ENCODE measurements around the gene CACNB2.

Gene CACNB2

DNA sequence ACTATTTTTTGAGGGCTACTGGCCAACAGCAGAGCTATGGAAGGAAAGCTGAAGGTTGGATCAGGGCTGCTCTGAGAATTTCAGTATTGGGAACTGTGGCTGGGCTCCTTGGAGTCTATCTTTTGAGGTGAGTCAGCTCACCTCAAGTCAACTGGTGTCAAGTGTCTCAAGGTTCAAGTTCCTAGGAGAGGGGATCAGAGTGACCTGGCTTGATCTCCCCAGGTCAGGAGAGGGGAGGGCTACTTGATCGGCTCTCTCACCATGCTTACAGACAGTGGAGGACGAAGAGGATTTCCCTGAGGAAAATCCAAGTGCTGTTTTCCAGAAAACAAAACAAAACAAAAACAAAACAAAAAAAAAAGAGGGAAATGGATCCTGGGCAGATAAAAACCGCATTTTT is 132.8 kb downstream of the CACNB2 start:
- TF ChIP-seq, protein P1, sequence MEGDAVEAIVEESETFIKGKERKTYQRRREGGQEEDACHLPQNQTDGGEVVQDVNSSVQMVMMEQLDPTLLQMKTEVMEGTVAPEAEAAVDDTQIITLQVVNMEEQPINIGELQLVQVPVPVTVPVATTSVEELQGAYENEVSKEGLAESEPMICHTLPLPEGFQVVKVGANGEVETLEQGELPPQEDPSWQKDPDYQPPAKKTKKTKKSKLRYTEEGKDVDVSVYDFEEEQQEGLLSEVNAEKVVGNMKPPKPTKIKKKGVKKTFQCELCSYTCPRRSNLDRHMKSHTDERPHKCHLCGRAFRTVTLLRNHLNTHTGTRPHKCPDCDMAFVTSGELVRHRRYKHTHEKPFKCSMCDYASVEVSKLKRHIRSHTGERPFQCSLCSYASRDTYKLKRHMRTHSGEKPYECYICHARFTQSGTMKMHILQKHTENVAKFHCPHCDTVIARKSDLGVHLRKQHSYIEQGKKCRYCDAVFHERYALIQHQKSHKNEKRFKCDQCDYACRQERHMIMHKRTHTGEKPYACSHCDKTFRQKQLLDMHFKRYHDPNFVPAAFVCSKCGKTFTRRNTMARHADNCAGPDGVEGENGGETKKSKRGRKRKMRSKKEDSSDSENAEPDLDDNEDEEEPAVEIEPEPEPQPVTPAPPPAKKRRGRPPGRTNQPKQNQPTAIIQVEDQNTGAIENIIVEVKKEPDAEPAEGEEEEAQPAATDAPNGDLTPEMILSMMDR (conservative IDR thresholded peaks at IDR 0.05; ENCODE audit: low read depth, low read length), result no peak
- no peak for DNase-seq (ENCODE audit: low read depth)
- no peak overlapping the region for H3K4me3 ChIP-seq (ENCODE audit: low read depth, low read length)

DNA sequence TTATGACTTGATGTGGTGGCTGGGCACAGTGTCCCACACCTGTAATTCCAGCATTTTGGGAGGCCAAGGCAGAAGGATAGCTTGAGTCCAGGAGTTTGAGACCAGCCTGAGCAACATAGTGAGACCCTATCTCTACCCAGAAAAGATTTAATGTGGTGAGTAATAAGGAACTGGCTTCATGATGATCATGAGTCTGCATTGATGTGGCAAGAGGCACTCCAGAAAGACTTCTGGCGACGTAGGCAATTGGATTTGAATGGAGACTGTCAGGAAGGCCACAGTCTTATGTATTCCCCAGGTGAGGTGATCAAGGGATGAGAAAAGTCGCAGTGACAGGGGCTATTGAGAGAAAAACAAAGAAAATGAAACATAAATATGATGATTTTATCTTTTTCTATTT is 138.0 kb downstream of the CACNB2 start:
- H3K4me3 ChIP-seq (ENCODE audit: low read depth, low read length), result no peak overlapping the region
- TF ChIP-seq, protein P1 (conservative IDR thresholded peaks at IDR 0.05; ENCODE audit: low read depth, low read length), result no peak
- no peak for DNase-seq (ENCODE audit: low read depth)

DNA sequence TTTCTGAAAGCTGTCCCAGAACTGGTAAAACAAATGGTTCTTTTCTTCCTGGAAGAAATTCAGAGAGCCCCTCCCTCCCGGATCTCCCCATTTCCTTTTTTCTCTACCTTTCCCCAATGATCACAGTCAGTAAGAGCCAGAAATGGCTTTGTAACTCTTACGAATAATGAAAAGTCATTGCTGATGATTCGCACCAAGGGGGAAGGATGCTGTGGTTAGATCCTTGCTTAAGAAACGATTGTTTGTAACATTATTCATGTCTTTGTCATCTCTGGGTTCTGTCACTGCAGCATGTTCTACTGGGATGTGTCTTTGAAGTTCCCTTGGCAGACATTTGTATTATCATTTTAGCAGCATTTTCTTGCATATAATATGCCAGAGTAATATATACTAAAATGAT is 138.9 kb downstream of the CACNB2 start:
- TF ChIP-seq, protein P1 (conservative IDR thresholded peaks at IDR 0.05; ENCODE audit: low read depth, low read length), result no peak
- DNase-seq (ENCODE audit: low read depth), result no peak
- H3K4me3 ChIP-seq (ENCODE audit: low read depth, low read length), result no peak overlapping the region

DNA sequence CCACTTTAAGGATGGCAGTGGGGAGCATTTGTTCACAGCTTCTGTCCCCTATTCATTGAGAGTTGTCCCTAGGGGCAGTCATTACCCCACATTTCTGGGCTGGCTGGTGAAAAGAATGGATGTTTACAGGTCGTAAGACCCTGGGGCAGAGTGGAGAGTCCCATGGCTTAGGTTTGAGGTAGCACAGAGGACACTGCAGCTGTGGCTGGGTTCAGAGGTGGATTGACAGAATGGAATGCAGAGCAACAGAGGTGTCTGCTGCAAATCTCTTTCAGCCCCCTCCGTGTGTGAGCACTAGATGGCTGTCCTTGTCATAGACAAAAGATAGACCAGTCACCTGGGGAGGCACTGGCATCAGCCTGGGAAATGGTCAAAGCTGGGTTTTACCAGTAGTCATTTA is 141.9 kb downstream of the CACNB2 start:
- TF ChIP-seq, protein P1 (conservative IDR thresholded peaks at IDR 0.05; ENCODE audit: low read depth, low read length), result no peak
- DNase-seq (ENCODE audit: low read depth), result no peak
- H3K4me3 ChIP-seq (ENCODE audit: low read depth, low read length), result no peak overlapping the region

DNA sequence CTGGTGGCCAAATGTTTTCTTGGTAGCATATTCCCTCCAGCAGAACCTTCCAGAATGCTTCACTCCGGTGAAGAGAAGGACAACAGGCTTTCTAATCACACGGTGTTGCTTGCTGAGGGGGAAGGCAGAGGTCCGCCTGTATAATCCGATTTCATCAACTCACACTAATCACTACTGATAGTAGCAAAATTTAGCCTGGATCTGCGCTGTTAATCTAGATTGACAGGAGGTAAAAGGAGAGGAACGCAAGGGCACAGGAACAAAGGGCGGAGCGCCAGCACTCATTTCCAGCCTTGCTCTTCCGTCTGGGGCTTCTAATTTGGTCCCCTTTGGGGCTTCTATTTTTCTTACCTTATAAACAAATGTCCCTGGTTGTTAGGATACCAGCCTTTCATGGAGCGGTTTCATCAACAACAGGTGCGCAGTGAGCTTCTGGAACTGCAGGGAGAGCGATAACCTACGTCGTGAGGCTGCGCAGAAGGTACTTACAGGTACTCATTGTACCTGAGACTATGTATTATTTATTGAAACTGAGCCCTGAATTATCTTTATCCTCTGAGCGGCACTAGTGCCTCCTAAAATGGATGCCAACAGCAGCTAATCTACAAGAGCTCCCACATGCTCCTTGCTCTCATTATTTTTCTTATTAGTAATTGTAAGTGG is 150.6 kb downstream of the CACNB2 start:
- no peak overlapping the region for H3K4me3 ChIP-seq (ENCODE audit: low read depth, low read length)
- no peak for DNase-seq (ENCODE audit: low read depth)
- TF ChIP-seq, protein P1 (conservative IDR thresholded peaks at IDR 0.05; ENCODE audit: low read depth, low read length), result no peak

DNA sequence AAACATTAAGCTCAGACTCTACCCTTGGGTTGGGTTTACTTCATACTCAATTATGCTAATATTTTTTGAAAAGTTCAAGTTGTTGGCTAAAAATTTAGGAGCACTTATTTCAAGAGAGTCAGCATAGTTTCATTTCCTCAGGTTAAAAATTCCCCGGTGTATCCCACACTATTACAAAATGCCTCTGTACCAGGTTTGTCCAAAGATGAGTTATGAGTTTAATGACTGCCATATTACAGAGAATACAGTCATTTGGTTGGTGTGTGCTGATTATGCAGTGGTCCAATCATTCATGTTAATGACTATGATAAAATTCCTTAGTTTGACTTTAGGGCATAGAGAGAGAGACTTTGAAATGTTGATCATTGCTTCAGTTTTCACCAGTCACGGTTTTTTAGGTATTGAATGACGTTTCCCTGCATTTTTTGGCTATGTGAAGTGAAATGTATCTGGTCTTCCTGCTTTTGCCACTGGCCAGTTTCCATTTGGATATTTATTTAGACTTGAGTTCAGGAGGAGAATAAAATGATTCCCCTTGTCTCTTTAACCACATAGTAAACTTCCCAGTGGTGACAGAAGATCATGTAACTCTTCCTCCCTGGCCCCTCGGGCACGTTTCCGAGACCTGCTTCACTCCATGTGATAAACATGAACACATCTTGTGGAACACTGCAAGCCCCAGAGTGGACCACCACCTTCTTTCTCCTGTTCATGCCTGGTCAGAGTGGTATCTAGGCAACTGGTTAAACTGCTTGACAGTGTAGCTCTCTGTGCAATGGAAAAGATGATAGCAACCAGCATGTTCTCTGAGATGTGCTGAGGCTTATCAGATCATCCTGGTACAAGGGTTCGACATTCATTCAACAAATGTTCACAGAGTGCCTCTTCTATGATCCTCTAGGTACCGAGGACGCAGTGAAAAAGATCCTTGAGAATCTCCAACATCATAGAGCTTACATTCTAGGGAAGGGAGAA is 153.6 kb downstream of the CACNB2 start:
- TF ChIP-seq, protein P1 (conservative IDR thresholded peaks at IDR 0.05; ENCODE audit: low read depth, low read length), result no peak
- DNase-seq (ENCODE audit: low read depth), result no peak
- no peak overlapping the region for H3K4me3 ChIP-seq (ENCODE audit: low read depth, low read length)
